ENCODE measurements around the gene COX17.

The COX17 gene

DNA sequence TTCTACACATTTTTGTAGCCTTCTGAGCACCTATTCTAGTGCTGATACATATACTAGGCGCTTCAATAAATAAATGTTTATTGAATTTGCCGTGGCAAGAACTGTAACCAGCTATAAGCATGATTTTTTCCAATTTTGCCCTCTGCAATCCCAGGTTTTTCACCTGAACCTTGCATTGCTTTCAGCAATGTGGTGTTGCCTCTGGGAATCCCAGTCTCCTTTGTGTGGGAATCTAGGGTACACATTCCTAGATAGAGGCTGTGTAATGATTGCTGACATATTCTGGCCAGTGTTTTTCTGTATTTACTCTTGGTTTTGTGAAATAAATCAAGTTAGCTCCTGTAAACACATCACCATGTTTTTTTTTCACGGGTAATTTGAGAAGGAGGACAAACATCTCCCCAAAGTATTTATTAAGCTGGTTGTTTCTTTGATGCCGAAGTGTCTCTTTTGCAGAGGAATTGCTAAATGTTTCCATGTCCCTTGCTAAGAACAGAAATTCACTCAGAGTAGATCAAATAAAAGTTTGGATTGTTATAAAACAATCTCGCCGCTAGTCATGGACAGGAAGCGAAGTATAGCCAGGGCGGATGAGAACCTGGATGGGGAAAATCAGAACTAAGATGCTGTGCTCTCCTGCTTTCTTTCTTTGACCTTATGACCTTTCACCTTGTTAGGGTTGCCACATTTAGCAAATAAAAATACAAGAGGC is 26.8 kb upstream of the COX17 start:
- TF ChIP-seq, protein P1, sequence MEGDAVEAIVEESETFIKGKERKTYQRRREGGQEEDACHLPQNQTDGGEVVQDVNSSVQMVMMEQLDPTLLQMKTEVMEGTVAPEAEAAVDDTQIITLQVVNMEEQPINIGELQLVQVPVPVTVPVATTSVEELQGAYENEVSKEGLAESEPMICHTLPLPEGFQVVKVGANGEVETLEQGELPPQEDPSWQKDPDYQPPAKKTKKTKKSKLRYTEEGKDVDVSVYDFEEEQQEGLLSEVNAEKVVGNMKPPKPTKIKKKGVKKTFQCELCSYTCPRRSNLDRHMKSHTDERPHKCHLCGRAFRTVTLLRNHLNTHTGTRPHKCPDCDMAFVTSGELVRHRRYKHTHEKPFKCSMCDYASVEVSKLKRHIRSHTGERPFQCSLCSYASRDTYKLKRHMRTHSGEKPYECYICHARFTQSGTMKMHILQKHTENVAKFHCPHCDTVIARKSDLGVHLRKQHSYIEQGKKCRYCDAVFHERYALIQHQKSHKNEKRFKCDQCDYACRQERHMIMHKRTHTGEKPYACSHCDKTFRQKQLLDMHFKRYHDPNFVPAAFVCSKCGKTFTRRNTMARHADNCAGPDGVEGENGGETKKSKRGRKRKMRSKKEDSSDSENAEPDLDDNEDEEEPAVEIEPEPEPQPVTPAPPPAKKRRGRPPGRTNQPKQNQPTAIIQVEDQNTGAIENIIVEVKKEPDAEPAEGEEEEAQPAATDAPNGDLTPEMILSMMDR (conservative IDR thresholded peaks at IDR 0.05; ENCODE audit: low read depth): no peak
- CTCF ChIA-PET: no interaction called here
- no peak for DNase-seq (ENCODE audit: low spot score)
- POLR2A ChIA-PET (ENCODE audit: low non-redundant PET): no interaction called here
- H3K27ac ChIP-seq: no peak overlapping the region

DNA sequence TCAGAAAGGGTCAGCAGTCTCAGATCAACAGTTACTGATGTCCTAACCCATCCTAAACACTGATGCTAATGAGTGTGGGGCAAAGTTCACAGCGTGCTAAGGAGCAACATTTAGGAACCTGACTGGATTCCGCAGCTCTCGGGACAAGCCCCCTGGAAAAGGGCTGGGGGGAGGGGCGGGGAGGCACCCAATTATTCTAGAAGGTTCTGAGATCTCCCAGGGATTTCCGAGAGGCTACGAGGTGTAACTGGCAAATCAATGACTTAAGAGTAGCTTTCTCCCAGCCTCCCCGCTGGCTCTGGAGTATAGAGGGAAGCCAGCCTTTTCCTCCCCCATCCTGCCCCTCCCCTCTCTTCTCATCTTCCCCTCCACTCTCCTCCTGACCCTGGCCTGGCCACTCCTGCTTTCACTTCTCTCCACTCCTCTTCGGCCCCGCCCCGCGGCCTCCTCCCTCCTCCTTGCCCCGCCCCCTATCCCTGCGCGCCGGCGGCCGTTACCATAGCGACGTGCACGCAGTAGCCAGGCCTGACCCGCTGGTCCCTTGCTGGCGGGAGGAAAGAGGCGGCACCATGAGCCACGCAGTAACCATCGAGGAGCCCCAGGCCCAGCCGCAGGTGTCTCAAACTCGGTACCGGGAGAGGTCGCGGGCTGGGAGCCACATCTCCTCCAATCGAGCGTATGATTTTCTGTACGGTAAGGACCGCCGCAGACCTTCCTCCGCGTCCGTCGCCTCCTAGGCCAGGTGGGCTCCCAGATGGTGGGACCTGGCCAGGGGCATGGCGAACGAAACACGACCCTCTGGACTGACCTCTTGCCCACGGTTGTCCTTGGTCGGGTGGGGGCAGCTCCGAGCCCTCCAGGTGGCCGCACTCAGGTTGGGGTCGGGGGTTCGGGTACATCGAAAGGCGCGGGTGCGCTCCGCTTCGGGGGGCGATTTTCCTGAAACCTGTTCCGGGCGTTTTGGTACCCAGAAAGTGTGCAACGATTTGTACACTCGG is 25.6 kb upstream of the COX17 start, which contains the start of gene CFAP91:
Gene CFAP91 (plus strand): TSS at position 493 of the 998 bp plus-strand sequence. CDS start 77 bp downstream, at position 570.
- ChIA-PET CTCF (interaction anchor here (0.7 kb wide), 1 partner anchor 332 kb away, joined by 3 read pairs; no protein-coding TSS in a partner anchor), POLR2A (ENCODE audit: low non-redundant PET) (no interaction called here)
- TF ChIP-seq, protein P1 (conservative IDR thresholded peaks at IDR 0.05; ENCODE audit: low read depth): no peak
- no peak within 1 kb of the TSS for H3K27ac ChIP-seq
- DNase-seq (ENCODE audit: low spot score): peak; percentile 91

DNA sequence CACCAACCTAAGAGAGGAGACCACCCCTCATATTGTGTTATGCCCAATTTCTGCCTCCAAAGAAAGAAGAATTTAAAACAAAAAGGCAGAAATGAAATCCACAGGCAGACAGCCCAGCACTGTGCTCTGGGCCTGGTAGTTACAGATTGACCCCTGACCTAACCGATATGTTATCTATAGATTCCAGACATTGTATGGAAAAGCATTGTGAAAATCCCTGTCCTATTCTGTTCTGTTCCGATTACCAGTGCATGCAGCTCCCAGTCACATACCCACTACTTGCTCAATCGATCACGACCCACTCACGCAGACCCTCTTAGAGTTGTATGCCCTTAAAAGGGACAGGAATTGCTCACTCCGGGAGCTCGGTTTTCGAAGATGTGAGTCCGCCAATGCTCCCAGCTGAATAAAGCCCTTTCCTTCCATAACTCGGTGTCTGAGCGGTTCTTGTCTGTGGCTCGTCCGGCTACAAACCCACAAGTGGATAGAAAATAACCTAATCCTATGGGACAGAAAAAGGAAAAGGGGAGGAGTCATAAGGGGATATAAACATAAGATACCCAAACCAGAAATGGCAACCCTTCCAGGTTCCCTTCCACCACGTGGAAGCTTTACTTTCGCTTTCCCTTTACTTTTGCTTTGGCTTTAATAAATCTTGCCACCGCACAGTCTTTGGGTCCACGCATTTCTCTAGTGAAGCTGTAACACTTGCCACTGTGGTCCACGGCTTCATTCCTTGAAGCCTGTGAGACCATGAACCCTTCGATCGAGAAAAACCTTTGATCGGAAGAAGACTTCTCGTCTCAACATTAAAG is 23.9 kb upstream of the COX17 start:
- no peak overlapping the region for H3K27ac ChIP-seq
- no peak for DNase-seq (ENCODE audit: low spot score)
- ChIA-PET CTCF (interaction anchor here (0.7 kb wide), 1 partner anchor 10 kb away, joined by 4 read pairs; no protein-coding TSS in a partner anchor), POLR2A (ENCODE audit: low non-redundant PET) (no interaction called here)
- TF ChIP-seq, protein P1 (conservative IDR thresholded peaks at IDR 0.05; ENCODE audit: low read depth): no peak

DNA sequence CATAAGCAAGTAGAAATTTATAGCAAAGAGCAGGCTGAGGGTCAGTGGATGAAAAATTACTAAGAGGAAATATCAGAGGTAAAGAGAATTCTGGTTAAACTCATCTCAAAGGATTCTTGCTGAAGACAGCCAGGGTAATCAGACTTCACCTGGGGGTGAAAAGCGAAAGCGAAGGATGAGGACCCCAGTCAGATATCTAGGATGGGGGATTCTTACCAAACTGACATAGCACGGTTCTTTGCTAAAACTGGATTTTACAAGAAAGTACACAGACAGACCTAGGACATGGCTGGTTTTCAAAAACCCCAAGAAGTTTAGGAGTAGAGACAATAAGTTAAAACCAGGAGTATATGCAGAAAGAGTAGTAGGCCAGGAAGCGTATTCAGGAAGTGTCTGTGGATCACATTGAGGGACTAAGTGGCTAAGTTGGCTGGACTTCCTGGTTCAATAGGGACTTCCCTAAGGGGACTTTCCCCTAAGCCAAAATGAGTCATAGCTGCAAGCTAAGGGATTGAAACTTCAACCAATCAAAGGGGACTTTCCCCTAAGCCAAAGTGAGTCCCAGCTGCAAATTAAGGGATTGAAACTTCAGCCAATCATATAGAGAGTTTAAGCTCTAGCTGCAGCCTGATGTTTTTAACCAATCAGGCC is 23.2 kb upstream of the COX17 start:
- ChIA-PET CTCF (interaction anchor here (0.7 kb wide), 1 partner anchor 10 kb away, joined by 4 read pairs; no protein-coding TSS in a partner anchor), POLR2A (ENCODE audit: low non-redundant PET) (no interaction called here)
- H3K27ac ChIP-seq: no peak overlapping the region
- TF ChIP-seq, protein P1 (conservative IDR thresholded peaks at IDR 0.05; ENCODE audit: low read depth): no peak
- no peak for DNase-seq (ENCODE audit: low spot score)

DNA sequence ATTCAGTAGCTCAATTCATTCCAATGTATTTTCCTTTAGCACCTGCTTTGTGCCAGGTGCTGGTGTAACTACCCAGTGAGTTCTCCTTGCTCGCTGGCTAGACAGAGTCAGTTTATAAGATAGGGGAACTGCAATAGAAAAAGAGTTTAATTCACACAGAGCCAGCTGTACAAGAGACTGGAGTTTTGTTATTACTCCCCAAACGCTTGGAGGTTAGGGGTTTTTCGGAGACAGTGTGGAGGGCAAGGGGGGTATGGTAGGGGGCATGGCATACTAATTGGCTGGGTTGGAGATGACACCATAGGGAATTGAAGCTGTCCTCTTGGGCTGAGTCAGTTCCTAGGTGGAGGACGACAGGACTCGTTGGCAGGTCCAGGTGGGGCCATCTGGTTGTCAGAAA is 20.2 kb upstream of the COX17 start:
- DNase-seq (ENCODE audit: low spot score): no peak
- POLR2A ChIA-PET (ENCODE audit: low non-redundant PET): no interaction called here
- H3K27ac ChIP-seq: no peak overlapping the region
- TF ChIP-seq, protein P1 (conservative IDR thresholded peaks at IDR 0.05; ENCODE audit: low read depth): no peak
- CTCF ChIA-PET: interaction anchor here (0.8 kb wide), 1 partner anchor 61 kb away, joined by 3 read pairs; no protein-coding TSS in a partner anchor
